AG04449 (cell line): ENCODE results near the gene PAIP2.

Experiments
- CTCF ChIA-PET: fragments of 350-600 bp; formaldehyde crosslinking; extraction: SDS; loops from one replicate; lab custom pipeline; 2021; ENCODE audit warnings: antibody characterized with exemption; lab: Yijun Ruan, JAX
- POLR2A ChIA-PET: fragments of 400-600, 350-600 bp; formaldehyde crosslinking; extraction: SDS; loops from one replicate; lab custom pipeline; 2020; ENCODE audit warnings: antibody characterized with exemption, inconsistent platforms; lab: Yijun Ruan, JAX
- DNase-seq: peaks from one replicate; pipeline ENCODE4 v3.0.0-alpha.2; 2010; ENCODE audit warnings: low read depth, low spot score
- H3K4me3 ChIP-seq: 2 replicates; pipeline ENCODE4 v1.5.1; 2011; ENCODE audit warnings: low read depth, mild to moderate bottlenecking, control low read depth, low read length
- CTCF ChIP-seq: IDR thresholded peaks from one replicate; pipeline ENCODE4 v1.5.1; 2011; ENCODE audit warnings: mild to moderate bottlenecking, moderate library complexity, low read length, control low read depth, inconsistent platforms; ENCODE audit not compliant: insufficient read depth; ENCODE audit errors: missing control alignments

PAIP2 gene

DNA sequence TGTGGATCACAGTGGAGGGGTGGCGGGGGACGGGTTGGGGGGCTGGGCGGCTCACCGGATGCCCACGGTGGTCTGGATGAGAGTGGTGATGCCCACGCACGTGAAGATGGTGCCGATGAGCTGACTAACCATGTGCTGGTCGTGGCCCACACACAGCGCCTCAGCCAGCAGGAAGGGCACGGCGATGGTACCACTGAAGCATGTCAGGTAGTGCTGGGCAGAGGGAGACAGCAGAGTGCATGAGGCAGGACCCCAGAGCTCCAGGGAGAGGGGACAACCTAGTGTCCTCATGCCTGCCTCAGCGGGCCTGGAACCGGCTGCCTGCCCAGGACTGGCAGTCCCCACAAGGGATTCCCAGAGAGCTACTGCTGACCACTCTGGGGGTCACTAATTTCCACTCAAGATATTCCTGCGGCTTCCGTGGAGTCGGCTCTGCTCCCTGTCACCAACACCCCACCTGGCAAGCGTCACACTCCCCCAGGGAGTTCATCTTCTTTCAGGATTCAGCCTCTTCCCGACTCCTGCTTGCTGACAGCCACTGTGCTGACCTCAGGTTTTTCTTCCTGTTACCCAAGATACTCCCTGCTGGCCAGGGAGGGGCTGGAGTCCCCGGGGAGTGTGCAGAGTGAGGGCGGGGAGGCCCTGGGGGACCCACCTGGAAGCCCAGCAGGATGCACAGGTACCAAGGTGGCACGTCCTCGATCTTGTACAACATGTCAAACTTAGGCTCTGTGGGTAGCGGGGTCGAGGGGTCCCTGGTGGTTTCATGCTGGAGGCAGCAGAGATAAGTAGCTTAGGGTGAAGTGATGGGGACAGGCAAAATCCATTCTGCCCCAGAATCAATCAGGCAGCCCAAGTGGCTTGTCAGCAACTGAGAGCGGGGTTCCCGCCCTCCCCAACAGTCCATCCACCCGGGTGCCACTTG, 40.4 kb downstream of the PAIP2 start:
- TF ChIP-seq CTCF = no peak
- CTCF ChIA-PET = interaction anchor here (1.4 kb wide), 1 partner anchor 9 kb away, joined by 3 read pairs; no protein-coding TSS in a partner anchor
- no peak overlapping the region for H3K4me3 ChIP-seq
- POLR2A ChIA-PET = no interaction called here
- no peak for DNase-seq

GRCh38 chr5:139382807-139383206, 41.2 kb downstream of the PAIP2 start:
- POLR2A ChIA-PET = no interaction called here
- no peak for TF ChIP-seq CTCF
- no peak overlapping the region for H3K4me3 ChIP-seq
- CTCF ChIA-PET = no interaction called here
- DNase-seq = no peak

DNA sequence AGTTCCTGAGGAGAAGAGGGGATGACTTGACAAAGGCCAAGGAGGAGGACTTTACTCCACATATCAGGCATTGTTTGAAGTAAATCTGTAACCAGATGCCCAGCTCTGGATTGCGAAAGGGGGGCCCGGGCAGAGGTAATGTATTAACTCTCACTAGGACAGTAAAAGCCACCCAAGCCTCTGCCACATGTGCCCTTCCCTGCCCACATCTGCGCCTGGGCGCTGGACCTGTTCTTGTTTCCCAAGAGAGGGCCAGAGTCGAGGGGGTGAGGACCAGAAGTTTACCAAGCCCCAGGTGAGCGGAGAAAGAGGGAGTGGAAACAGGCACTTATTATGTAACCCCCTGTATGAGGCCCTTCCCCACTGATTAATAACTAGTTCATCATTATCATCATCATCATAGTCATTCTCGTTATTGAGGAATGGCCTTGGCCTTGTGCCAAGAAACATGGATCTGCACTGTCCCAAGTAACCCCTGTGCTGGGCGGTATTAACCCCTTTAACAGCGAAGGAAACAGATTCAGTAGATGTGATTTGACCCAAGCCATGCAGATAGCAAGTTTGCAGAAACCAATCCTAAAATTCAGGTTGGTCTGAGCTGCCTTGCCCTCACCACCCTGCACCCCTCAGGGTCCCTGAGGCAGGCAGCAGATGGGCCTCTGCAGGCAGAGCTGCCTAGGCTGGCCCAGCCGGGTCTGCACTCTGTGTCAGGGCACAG, 41.8 kb downstream of the PAIP2 start, which contains the start of gene SLC23A1:
Gene SLC23A1 (minus strand): TSS at position 23 of the 718 bp plus-strand sequence. CDS start 44 bp downstream, outside the sequence.
- POLR2A ChIA-PET = no interaction called here
- TF ChIP-seq CTCF = no peak
- H3K4me3 ChIP-seq = no peak within 1 kb of the TSS
- no peak for DNase-seq
- CTCF ChIA-PET = no interaction called here

GRCh38 chr5:139383993-139384590, 42.4 kb downstream of the PAIP2 start:
- no peak for TF ChIP-seq CTCF
- POLR2A ChIA-PET = no interaction called here
- H3K4me3 ChIP-seq = no peak overlapping the region
- DNase-seq = no peak
- CTCF ChIA-PET = no interaction called here

- CTCF ChIA-PET = no interaction called here
- no peak for TF ChIP-seq CTCF
- no peak overlapping the region for H3K4me3 ChIP-seq
- no peak for DNase-seq
- POLR2A ChIA-PET = no interaction called here
Measured at GRCh38 chr5:139384591-139385051, 43.0 kb downstream of the PAIP2 start.
